BE2C (cell line): ENCODE data around the gene MGLL.
A peak's percentile ranks its signal among the peaks of the same experiment; 100 is the strongest.

ENCODE experiments used
- DNase-seq: peaks from one replicate; pipeline ENCODE4 v3.0.0-alpha.2; 2020
- H3K27me3 ChIP-seq: fragments of 250-450 bp; sonication (Bioruptor Pico); 2 replicates; pipeline ENCODE4 v1.5.1; 2020; ENCODE audit warnings: mild to moderate bottlenecking
- H3K36me3 ChIP-seq: fragments of 250-450 bp; sonication (Bioruptor Pico); 2 replicates; pipeline ENCODE4 v1.5.1; 2020; ENCODE audit warnings: mild to moderate bottlenecking
- H3K4me1 ChIP-seq: fragments of 250-450 bp; sonication (Bioruptor Pico); 2 replicates; pipeline ENCODE4 v1.5.1; 2020
- H3K4me3 ChIP-seq: 2 replicates; pipeline ENCODE4 v1.5.1; 2011; ENCODE audit warnings: low read depth, low read length
- H3K9me3 ChIP-seq: fragments of 250-450 bp; sonication (Bioruptor Pico); 2 replicates; pipeline ENCODE4 v1.5.1; 2020
- TF ChIP-seq, protein P1 (sequence below): IDR thresholded peaks from 2 replicates; pipeline ENCODE4 v1.5.1; 2012; ENCODE audit warnings: mild to moderate bottlenecking, low read depth, low read length

MGLL gene

GRCh38 chr3:127775398-127776109 is 46.8 kb downstream of the MGLL start:
- Histone ChIP-seq H3K36me3 (no peaks in the 10 kb centered on the region), H3K9me3 (peaks cover 4% of the 10 kb centered on the region; the same call in 1 of the 2 replicates), H3K4me3 (no peak overlapping the region), H3K27me3 (no peaks in the 10 kb centered on the region), H3K4me1 (peaks cover 25% of the 10 kb centered on the region)
- DNase-seq: peak; percentile 83
- TF ChIP-seq, protein P1, sequence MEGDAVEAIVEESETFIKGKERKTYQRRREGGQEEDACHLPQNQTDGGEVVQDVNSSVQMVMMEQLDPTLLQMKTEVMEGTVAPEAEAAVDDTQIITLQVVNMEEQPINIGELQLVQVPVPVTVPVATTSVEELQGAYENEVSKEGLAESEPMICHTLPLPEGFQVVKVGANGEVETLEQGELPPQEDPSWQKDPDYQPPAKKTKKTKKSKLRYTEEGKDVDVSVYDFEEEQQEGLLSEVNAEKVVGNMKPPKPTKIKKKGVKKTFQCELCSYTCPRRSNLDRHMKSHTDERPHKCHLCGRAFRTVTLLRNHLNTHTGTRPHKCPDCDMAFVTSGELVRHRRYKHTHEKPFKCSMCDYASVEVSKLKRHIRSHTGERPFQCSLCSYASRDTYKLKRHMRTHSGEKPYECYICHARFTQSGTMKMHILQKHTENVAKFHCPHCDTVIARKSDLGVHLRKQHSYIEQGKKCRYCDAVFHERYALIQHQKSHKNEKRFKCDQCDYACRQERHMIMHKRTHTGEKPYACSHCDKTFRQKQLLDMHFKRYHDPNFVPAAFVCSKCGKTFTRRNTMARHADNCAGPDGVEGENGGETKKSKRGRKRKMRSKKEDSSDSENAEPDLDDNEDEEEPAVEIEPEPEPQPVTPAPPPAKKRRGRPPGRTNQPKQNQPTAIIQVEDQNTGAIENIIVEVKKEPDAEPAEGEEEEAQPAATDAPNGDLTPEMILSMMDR: no peak

GRCh38 chr3:127774647-127775046 is 47.7 kb downstream of the MGLL start:
- peaks cover 17% of the 10 kb centered on the region for H3K4me1 ChIP-seq
- H3K9me3 ChIP-seq: peaks cover 4% of the 10 kb centered on the region; the same call in 1 of the 2 replicates
- no peaks in the 10 kb centered on the region for H3K36me3 ChIP-seq
- TF ChIP-seq, protein P1: no peak
- H3K4me3 ChIP-seq: no peak overlapping the region
- H3K27me3 ChIP-seq: no peaks in the 10 kb centered on the region
- no peak for DNase-seq

DNA sequence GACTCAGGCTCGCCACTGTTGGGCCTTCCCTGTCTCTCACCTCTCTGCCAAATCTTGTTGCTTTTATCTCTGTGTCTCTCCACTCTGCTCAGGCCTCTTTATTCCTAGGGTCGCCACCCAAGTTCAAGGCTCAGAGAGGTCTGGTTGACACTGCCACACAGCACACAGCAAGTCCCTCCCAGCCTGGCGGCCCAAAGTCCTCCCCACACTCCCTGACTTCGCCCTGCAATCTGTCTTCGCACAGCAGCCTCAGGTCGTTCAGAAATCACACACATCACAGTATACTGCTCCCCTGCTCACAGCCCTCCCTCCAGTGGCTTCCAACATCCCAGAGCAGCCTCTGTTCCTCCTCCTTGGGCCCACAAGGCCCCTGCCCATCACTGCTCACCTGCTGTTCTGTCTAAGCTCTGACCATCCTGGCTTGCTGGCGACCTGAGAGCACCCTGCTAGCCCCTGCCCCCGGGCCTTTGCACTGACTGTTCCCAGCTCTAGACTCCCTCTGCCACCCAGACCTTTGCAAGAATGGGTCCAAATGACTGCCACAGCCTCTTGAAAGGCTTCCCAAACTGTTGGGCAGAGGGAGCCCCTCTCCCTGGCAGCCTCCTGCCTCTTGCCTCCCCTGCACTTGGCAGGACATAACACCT is 48.4 kb downstream of the MGLL start:
- Histone ChIP-seq H3K9me3 (peaks cover 4% of the 10 kb centered on the region; the same call in 1 of the 2 replicates), H3K36me3 (no peaks in the 10 kb centered on the region), H3K27me3 (no peaks in the 10 kb centered on the region), H3K4me1 (peaks cover 15% of the 10 kb centered on the region), H3K4me3 (no peak overlapping the region)
- TF ChIP-seq, protein P1: no peak
- no peak for DNase-seq

DNA sequence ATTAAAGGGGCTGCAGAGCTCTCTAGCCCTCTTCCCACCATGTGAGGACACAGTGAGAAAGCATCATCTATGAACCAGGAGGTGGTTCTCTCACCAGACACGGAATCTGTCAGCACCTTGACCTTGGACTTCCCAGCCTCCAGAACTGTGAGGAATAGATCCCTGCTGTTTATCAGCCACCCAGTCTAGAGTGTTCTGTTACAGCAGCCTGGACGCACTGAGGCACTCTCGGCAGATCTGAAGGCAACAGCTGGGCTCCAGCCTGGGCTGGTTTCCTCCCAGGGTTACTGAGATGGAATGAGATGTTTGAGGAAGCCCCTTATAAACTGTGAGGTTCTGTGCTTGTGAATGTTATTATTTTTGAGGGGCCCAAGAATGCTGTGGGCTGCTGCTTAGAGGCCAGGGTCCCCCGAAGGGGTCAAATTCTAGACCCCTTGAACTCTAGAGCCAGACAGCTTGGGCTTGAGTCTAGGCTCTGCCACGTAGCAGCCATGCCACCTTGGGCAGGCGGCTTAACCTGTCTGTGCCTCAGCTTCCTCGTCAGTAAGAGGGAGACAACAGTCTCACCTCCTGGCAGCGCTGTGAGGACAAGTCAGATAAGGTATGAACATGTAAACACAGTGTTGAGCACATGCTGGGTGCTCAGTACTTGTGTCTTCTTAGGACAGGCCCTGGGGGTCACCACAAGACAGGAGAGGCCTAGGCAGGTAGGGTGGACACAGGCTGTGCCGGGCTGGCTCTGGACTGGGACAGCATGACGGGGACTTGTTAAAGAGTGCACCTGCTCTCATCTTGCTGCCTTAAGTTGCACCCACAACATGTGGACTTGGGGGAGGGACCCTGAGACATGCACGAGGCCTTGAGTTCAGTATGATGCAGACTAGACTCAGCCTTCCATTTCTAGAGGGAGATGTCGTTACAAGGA is 49.2 kb downstream of the MGLL start:
- TF ChIP-seq, protein P1: no peak
- Histone ChIP-seq H3K4me3 (no peak overlapping the region), H3K4me1 (peaks cover 15% of the 10 kb centered on the region), H3K36me3 (no peaks in the 10 kb centered on the region), H3K27me3 (no peaks in the 10 kb centered on the region), H3K9me3 (peaks cover 4% of the 10 kb centered on the region; the same call in 1 of the 2 replicates)
- DNase-seq: no peak

DNA sequence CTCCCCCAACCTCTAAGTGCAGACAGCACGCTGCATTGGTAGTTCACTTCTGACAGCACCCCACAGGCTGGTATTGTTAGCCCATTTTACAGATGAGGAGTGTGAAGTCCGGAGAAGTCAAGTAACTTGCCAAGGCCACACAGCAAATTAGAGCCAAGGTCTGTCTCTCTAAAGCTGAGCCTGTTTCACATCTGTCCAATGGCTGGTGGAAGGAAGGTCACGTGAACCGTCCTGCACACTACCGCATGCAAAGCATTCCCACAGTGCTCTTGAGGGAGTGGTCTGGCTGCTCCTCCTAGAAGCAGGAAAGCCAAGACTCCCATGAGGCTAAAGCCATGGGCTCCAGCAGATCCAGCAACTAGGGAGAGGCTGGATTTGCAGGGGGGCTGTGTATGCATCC is 50.0 kb downstream of the MGLL start:
- no peak for DNase-seq
- TF ChIP-seq, protein P1: no peak
- Histone ChIP-seq H3K4me3 (no peak overlapping the region), H3K4me1 (peaks cover 15% of the 10 kb centered on the region), H3K9me3 (peaks cover 4% of the 10 kb centered on the region; the same call in 1 of the 2 replicates), H3K36me3 (no peaks in the 10 kb centered on the region), H3K27me3 (no peaks in the 10 kb centered on the region)
